Mammary epithelial cell (primary cell): ENCODE results near the gene RGS9BP.
A peak's percentile ranks its signal among the peaks of the same experiment; 100 is the strongest.

Experiments
- EZH2 ChIP-seq: IDR thresholded peaks from 2 replicates; pipeline ENCODE4 v1.6.1; 2012; ENCODE audit warnings: low read length, inconsistent platforms, borderline replicate concordance
- TF ChIP-seq, protein P1 (sequence below), 2 donors: IDR thresholded peaks in 1 of 2; conservative IDR thresholded peaks in 1 of 2; 2 replicates each; pipeline ENCODE4 v1.5.1; 2011 to 2012; ENCODE audit warnings: inconsistent platforms in 2 of 2, low read length in 2 of 2, mild to moderate bottlenecking in 2 of 2, control low read depth in 1 of 2, low read depth in 1 of 2; ENCODE audit not compliant: insufficient read depth in 1 of 2; ENCODE audit errors: extremely low read depth in 1 of 2

GRCh38 chr19:32676895-32677359, 1.3 kb downstream of the RGS9BP start:
- peak; percentile 6 for TF ChIP-seq EZH2
- TF ChIP-seq, protein P1, sequence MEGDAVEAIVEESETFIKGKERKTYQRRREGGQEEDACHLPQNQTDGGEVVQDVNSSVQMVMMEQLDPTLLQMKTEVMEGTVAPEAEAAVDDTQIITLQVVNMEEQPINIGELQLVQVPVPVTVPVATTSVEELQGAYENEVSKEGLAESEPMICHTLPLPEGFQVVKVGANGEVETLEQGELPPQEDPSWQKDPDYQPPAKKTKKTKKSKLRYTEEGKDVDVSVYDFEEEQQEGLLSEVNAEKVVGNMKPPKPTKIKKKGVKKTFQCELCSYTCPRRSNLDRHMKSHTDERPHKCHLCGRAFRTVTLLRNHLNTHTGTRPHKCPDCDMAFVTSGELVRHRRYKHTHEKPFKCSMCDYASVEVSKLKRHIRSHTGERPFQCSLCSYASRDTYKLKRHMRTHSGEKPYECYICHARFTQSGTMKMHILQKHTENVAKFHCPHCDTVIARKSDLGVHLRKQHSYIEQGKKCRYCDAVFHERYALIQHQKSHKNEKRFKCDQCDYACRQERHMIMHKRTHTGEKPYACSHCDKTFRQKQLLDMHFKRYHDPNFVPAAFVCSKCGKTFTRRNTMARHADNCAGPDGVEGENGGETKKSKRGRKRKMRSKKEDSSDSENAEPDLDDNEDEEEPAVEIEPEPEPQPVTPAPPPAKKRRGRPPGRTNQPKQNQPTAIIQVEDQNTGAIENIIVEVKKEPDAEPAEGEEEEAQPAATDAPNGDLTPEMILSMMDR (conservative IDR thresholded peaks at IDR 0.05 in 1 of 2, IDR thresholded peaks at IDR 0.05 in 1 of 2; ENCODE audit: extremely low read depth in 1 of 2, insufficient read depth in 1 of 2, low read depth in 1 of 2, low read length in 2 of 2) = no peak
